K562 (cell line): ENCODE measurements around the gene KCTD8.

Source experiments
- CTCF ChIP-seq, 3 experiments: IDR thresholded peaks in 2 of 3; conservative IDR thresholded peaks in 1 of 3; 2 replicates each; pipeline ENCODE4 v1.5.1; 2011 to 2012; ENCODE audit warnings: low read length in 3 of 3, mild to moderate bottlenecking in 3 of 3, control low read depth in 2 of 3, improper control_type of control experiment in 1 of 3, inconsistent platforms in 1 of 3, low read depth in 1 of 3, mixed read lengths in 1 of 3, moderate library complexity in 1 of 3; ENCODE audit not compliant: insufficient read depth in 2 of 3
- ZNF41 ChIP-seq: fragments of 250-450 bp; sonication (Bioruptor Pico); conservative IDR thresholded peaks from 2 replicates; pipeline ENCODE4 v1.4.0; 2020; ENCODE audit warnings: mild to moderate bottlenecking
- ZNF609 ChIP-seq: sonication (generic); formaldehyde crosslinking; IDR thresholded peaks from 2 replicates; pipeline ENCODE4 v1.8.1; 2023; ENCODE audit warnings: missing genetic modification reagents, mild to moderate bottlenecking, borderline replicate concordance

- TF ChIP-seq ZNF41 (CRISPR knock-in tag) (no peak), CTCF (IDR thresholded peaks at IDR 0.05 in 2 of 3, conservative IDR thresholded peaks at IDR 0.05 in 1 of 3; ENCODE audit: insufficient read depth in 2 of 3, low read depth in 1 of 3, low read length in 3 of 3) (no peak), ZNF609 (CRISPR knock-in tag) (no peak)
Observed at GRCh38 chr4:44231006-44231405, 217.6 kb downstream of the KCTD8 start.
